ENCODE data around the gene P2RY6.

The P2RY6 gene

GRCh38 chr11:73335204-73335923 lies 63.2 kb downstream of the P2RY6 start:
- peak; percentile 83 for DNase-seq (ENCODE audit: low read depth)

DNA sequence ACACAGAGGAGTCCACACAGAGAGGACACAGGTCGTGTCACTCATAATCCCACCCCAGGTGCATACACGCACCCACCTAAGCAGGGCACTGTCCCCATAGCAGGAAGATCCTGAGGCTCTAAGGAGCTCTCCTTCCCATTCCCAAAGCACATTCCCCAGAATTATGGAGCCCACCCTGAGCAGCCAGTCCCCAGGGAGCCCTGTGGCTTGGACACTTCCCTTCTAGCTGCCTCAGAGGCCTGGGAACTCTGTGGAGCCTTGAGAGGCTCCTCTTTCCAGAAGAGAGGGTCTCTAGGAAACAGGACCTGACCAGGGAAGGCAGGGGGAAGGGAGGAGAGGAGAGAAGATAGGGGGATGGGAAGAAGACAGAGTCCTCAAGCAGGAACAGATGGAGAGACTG lies 65.7 kb downstream of the P2RY6 start:
- no peak for DNase-seq (ENCODE audit: low read depth)

DNA sequence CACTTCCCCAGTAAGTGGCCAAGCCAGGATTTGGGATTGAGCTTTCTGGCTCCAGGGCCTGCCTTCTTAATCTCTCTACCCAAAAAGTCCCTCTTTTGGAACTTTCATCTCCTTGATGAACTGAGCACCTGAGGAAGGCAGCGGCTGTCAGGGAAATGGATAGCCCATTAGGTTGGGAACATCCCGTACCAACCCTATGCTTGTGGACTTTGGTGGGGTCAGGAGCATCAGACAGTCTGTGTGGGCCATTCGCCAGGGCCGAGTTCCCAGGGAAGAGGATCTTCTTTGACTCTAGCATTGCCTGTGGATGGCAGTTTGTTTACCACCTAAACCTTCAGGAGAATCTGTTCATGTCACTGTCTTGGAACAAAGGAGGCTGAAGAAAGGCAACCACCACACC lies 66.1 kb downstream of the P2RY6 start:
- no peak for DNase-seq (ENCODE audit: low read depth)

DNA sequence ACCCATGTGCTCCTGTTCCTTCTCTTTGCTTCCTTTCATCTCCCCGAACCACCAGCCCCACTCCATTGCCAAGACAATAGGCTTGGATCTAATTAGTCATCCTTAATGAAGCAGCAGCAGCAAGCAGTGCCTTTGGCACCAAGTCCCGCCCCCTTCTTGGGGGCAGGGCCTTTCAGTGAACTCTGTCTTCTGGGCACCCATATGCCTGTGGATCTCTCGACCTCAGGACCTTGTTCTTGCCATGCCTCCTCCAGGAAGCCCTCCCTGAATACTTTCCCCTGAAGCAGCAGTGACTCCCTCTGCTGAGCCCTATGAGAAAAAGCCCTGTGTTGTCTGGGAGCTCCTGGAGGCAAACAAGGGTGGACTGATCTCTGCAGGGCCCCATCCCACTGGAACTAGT lies 68.0 kb downstream of the P2RY6 start:
- peak; percentile 15 for DNase-seq (ENCODE audit: low read depth)

GRCh38 chr11:73342633-73343032 lies 70.5 kb downstream of the P2RY6 start:
- DNase-seq (ENCODE audit: low read depth): no peak

- DNase-seq (ENCODE audit: low read depth): no peak
These were observed 71.1 kb downstream of the P2RY6 start for GRCh38 chr11:73343076-73343873.

- DNase-seq (ENCODE audit: low read depth): no peak
These were observed 72.1 kb downstream of the P2RY6 start for GRCh38 chr11:73344191-73344607.

- no peak for DNase-seq (ENCODE audit: low read depth)
These were observed 73.5 kb downstream of the P2RY6 start for GRCh38 chr11:73345481-73346160.

GRCh38 chr11:73346186-73346935 lies 74.2 kb downstream of the P2RY6 start:
- no peak for DNase-seq (ENCODE audit: low read depth)

GRCh38 chr11:73347067-73347466 lies 74.9 kb downstream of the P2RY6 start:
- DNase-seq (ENCODE audit: low read depth): no peak

Data from ELR (cell line).